ENCODE results near the gene SSC5D. TPM values are rescaled to one million over a fixed set of nuclear protein-coding genes. Genes with fewer than 3 reads are reported as not detected.

Gene SSC5D
- total and polyA plus RNA-seq, 10 of the 15 experiments (the other 5 are each of a cell fraction or from before 2014, with no cell fraction given), result 0.03 to 0.13 (median 0.05) TPM; not detected in 4

DNA sequence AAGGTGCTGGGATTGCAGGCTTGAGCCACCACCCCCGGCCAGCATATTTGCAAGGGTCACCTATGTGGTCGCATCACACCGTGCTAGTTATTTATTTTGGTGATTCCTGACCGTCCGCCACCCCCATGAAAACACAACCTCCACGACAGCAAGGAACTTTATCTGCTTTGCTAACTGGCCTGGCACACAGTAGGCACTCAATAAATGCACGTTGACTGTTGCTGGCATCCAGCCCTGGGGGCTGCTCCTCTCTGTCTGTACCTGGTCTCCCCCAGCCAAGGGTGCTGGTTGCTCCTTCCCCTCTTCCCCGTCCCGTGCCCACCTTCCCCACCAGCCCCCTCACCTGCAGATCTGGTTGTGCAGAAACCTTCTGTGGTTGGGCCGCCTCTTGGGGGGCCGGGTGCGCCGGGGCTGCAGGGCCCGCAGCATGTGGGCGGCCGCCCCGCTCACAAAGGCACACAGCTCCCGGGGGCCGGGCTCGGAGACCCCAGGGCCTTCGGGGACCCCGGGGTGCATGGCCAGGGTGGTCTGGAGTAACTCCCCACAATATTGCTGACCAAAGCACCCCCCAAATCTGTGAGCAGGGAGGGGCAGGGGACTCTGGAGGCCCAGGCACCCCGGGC lies 24.1 kb upstream of the SSC5D start:
- no peak for FAIRE-seq
- H3K4me2 ChIP-seq (ENCODE audit: control insufficient read depth, insufficient read depth), result no peak overlapping the region
- peaks cover 9% of the 10 kb centered on the region for H3K79me2 ChIP-seq (ENCODE audit: control insufficient read depth, insufficient read depth, low read length)
- intact Hi-C loops (cut with micrococcal nuclease; ENCODE audit: unreplicated experiment) (no loop called here), in situ Hi-C loops (cut with MboI) (no loop called here)
- H3K4me1 ChIP-seq (ENCODE audit: control insufficient read depth, insufficient read depth, low read length), result no peaks in the 10 kb centered on the region
- H3K4me3 ChIP-seq, result no peak overlapping the region
- no peak overlapping the region for H2AFZ ChIP-seq (ENCODE audit: control insufficient read depth, low read depth, low read length)
- POLR2A ChIA-PET, result no interaction called here
- H4K20me1 ChIP-seq (ENCODE audit: control insufficient read depth, insufficient read depth), result no peaks in the 10 kb centered on the region; the same call in 1 of the 2 replicates
- H3K36me3 ChIP-seq (ENCODE audit: control insufficient read depth in 2 of 2, insufficient read depth in 2 of 2, low read length in 1 of 2), result no peaks in the 10 kb centered on the region; a peak in 1 of 4 replicates
- no peaks in the 10 kb centered on the region for H3K9me3 ChIP-seq (replicated peaks; ENCODE audit: control insufficient read depth, insufficient read depth, low read length)
- SMC1A ChIA-PET (ENCODE audit: uncharacterized antibody, unreplicated experiment), result no interaction called here
- WGBS (ENCODE audit: insufficient coverage, insufficient replicate concordance, low lambda C conversion rate, missing lambda C conversion rate), result 26% methylated on average over 23 of the region's 23 CpGs
- no peak overlapping the region for H3K9ac ChIP-seq (ENCODE audit: control insufficient read depth, insufficient read depth, low read length)
- no peak for ATAC-seq
- no TSS peak for BruUV-seq (replicated peaks)
- RAD21 ChIA-PET (ENCODE audit: unreplicated experiment), result no interaction called here
- TF ChIP-seq BHLHE40 (IDR thresholded peaks at IDR 0.05; ENCODE audit: borderline replicate concordance in 1 of 2, low read depth in 2 of 2, low read length in 1 of 2) (no peak), NBN (IDR thresholded peaks at IDR 0.05) (no peak), KDM1A (IDR thresholded peaks at IDR 0.05; ENCODE audit: borderline replicate concordance) (no peak), DPF2 (IDR thresholded peaks at IDR 0.05) (no peak), HDAC2 (IDR thresholded peaks at IDR 0.05) (no peak), SMAD1 (IDR thresholded peaks at IDR 0.05; ENCODE audit: low read depth, partially characterized antibody) (no peak), TCF7 (IDR thresholded peaks at IDR 0.05; ENCODE audit: borderline replicate concordance) (no peak), TCF3 (IDR thresholded peaks at IDR 0.05; ENCODE audit: borderline replicate concordance, insufficient read depth, low read depth, low read length) (no peak), RUNX3 (IDR thresholded peaks at IDR 0.05; ENCODE audit: low read length) (no peak), EGR1 (IDR thresholded peaks at IDR 0.05; ENCODE audit: borderline replicate concordance in 1 of 2, low read depth in 2 of 2, low read length in 2 of 2) (no peak), LARP7 (IDR thresholded peaks at IDR 0.05) (no peak), MXI1 (IDR thresholded peaks at IDR 0.05; ENCODE audit: low read depth, low read length) (no peak), WRNIP1 (IDR thresholded peaks at IDR 0.05; ENCODE audit: borderline replicate concordance, low read depth, low read length) (no peak)
- TF ChIP-seq, protein P1, sequence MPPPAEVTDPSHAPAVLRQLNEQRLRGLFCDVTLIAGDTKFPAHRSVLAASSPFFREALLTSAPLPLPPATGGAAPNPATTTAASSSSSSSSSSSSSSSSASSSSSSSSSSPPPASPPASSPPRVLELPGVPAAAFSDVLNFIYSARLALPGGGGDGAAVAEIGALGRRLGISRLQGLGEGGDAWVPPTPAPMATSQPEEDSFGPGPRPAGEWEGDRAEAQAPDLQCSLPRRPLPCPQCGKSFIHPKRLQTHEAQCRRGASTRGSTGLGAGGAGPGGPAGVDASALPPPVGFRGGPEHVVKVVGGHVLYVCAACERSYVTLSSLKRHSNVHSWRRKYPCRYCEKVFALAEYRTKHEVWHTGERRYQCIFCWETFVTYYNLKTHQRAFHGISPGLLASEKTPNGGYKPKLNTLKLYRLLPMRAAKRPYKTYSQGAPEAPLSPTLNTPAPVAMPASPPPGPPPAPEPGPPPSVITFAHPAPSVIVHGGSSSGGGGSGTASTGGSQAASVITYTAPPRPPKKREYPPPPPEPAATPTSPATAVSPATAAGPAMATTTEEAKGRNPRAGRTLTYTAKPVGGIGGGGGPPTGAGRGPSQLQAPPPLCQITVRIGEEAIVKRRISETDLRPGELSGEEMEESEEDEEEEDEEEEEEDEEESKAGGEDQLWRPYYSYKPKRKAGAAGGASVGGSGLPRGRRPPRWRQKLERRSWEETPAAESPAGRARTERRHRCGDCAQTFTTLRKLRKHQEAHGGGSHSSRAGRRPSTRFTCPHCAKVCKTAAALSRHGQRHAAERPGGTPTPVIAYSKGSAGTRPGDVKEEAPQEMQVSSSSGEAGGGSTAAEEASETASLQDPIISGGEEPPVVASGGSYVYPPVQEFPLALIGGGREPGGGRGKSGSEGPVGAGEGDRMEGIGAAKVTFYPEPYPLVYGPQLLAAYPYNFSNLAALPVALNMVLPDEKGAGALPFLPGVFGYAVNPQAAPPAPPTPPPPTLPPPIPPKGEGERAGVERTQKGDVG (CRISPR knock-in tag; IDR thresholded peaks at IDR 0.05), result no peak
- TF ChIP-seq, protein P2, sequence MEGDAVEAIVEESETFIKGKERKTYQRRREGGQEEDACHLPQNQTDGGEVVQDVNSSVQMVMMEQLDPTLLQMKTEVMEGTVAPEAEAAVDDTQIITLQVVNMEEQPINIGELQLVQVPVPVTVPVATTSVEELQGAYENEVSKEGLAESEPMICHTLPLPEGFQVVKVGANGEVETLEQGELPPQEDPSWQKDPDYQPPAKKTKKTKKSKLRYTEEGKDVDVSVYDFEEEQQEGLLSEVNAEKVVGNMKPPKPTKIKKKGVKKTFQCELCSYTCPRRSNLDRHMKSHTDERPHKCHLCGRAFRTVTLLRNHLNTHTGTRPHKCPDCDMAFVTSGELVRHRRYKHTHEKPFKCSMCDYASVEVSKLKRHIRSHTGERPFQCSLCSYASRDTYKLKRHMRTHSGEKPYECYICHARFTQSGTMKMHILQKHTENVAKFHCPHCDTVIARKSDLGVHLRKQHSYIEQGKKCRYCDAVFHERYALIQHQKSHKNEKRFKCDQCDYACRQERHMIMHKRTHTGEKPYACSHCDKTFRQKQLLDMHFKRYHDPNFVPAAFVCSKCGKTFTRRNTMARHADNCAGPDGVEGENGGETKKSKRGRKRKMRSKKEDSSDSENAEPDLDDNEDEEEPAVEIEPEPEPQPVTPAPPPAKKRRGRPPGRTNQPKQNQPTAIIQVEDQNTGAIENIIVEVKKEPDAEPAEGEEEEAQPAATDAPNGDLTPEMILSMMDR (IDR thresholded peaks at IDR 0.05 in 2 of 3, conservative IDR thresholded peaks at IDR 0.05 in 1 of 3; ENCODE audit: control insufficient read depth in 2 of 3, extremely low read depth in 1 of 3, insufficient read depth in 1 of 3, low read depth in 3 of 3, low read length in 3 of 3), result no peak
- TF ChIP-seq, protein P3, sequence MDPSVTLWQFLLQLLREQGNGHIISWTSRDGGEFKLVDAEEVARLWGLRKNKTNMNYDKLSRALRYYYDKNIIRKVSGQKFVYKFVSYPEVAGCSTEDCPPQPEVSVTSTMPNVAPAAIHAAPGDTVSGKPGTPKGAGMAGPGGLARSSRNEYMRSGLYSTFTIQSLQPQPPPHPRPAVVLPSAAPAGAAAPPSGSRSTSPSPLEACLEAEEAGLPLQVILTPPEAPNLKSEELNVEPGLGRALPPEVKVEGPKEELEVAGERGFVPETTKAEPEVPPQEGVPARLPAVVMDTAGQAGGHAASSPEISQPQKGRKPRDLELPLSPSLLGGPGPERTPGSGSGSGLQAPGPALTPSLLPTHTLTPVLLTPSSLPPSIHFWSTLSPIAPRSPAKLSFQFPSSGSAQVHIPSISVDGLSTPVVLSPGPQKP (IDR thresholded peaks at IDR 0.05; ENCODE audit: low read depth, low read length), result no peak
- TF ChIP-seq, protein P4, sequence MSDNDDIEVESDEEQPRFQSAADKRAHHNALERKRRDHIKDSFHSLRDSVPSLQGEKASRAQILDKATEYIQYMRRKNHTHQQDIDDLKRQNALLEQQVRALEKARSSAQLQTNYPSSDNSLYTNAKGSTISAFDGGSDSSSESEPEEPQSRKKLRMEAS (IDR thresholded peaks at IDR 0.05; ENCODE audit: low read depth, low read length), result no peak
- no peak overlapping the region for H3K27ac ChIP-seq (ENCODE audit: control insufficient read depth, insufficient read depth)
- CTCF ChIA-PET, result no interaction called here
- DNase-seq (ENCODE audit: low read depth, low spot score), result no peak
- no peaks in the 10 kb centered on the region for H3K27me3 ChIP-seq (replicated peaks in 1 of 2; ENCODE audit: control insufficient read depth in 2 of 2, insufficient read depth in 2 of 2, low read length in 1 of 2)

Measured in GM12878 (cell line).